Right atrium auricular region (tissue), 2 donors: Measurements from ENCODE around the gene DYNC1H1. TPM values are rescaled to one million over a fixed set of nuclear protein-coding genes. Genes with fewer than 3 reads are reported as not detected.
"Not testable (repeated sequence)": the region's sequence is repeated elsewhere in the genome, so short reads cannot be mapped to it uniquely, and the experiment has no call there.

Experiments used
- DNase-seq: peaks from one replicate; pipeline ENCODE4 v3.0.0-alpha.2; 2019; ENCODE audit warnings: low spot score
- H3K27ac ChIP-seq, 2 donors: fragments of 200-600 bp; sonication (generic); 1 replicate in 1 of 2; 2 replicates in 1 of 2; pipeline ENCODE4 v1.5.1; 2016 to 2019
- H3K27me3 ChIP-seq, 2 donors: fragments of 200-600 bp; sonication (generic); one replicate each; pipeline versions ENCODE4 v1.5.1 to v1.6.0; 2017 to 2019
- H3K36me3 ChIP-seq: fragments of 200-600 bp; sonication (generic); one replicate; pipeline ENCODE4 v1.5.1; 2016
- H3K4me1 ChIP-seq, 2 donors: fragments of 200-600 bp; sonication (generic); one replicate each; pipeline versions ENCODE4 v1.5.1 to v1.6.0; 2017 to 2019
- H3K4me3 ChIP-seq, 2 donors: fragments of 200-600 bp; sonication (generic); 1 replicate in 1 of 2; 2 replicates in 1 of 2; pipeline ENCODE4 v1.5.1; 2017 to 2019; ENCODE audit warnings: mild to moderate bottlenecking in 1 of 2, moderate library complexity in 1 of 2
- H3K9me3 ChIP-seq, 2 donors: fragments of 200-600 bp; sonication (generic); one replicate each; pipeline ENCODE4 v1.5.1; 2019
- CTCF ChIP-seq, 2 donors: fragments of 200-600 bp; sonication (generic); IDR thresholded peaks; one replicate each; pipeline ENCODE4 v1.5.1; 2019; ENCODE audit warnings: antibody characterized with exemption in 2 of 2
- total RNA-seq, 2 donors: library from RNA; depleted of rRNA; stranded (reverse); fragments of >200 nt; gene quantifications; one replicate each; pipeline ENCODE4 v1.1.0, GENCODE V29; 2016

The DYNC1H1 gene
- total RNA-seq, 2 donors from 2014 or later, result 388 to 445 TPM

DNA sequence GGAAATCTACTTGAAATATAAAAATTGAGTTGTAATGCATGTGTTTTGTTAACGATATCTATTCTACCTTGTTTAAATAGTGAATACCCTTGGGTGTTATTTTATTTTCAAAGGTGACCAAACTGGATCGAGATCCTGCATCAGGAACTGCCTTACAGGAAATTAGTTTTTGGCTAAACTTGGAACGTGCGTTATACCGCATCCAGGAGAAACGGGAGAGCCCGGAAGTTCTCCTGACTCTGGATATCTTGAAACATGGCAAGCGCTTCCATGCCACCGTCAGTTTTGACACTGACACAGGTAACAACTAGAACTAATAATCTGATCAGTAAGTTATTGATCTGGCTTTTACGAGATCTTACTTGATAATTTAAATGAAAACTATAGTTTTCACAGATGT is 15.9 kb downstream of the DYNC1H1 start:
- Histone ChIP-seq H3K4me1 (peaks cover 0 to 16% of the 10 kb centered on the region in 2 donors), H3K27me3 (no peaks in the 10 kb centered on the region), H3K4me3 (no peak overlapping the region), H3K36me3 (peaks cover 70% of the 10 kb centered on the region), H3K9me3 (no peaks in the 10 kb centered on the region), H3K27ac (peak overlapping the region; percentile 32 to 73)
- no peak for DNase-seq
- no peak for TF ChIP-seq CTCF (IDR thresholded peaks at IDR 0.05)

DNA sequence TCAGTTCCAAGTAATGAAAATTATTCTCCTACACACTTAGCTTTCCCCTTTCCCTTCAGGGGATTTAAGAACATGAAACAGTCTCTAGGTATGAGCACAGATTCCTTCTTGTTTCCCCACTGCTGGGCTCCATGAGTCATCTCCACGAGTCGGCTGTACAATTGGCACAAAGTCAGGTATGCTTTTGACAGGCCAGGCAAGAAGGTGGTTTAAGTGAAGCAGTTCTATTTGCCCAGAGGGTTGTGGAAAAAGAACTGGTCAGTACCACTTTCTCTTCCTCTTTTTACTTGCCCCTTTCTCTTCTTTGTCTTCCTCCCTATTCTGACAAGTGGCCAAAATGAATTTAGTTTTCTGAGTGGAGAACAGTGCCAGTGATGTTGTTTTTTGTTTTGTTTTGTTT is 16.3 kb downstream of the DYNC1H1 start:
- no peak overlapping the region for H3K4me3 ChIP-seq
- no peaks in the 10 kb centered on the region for H3K9me3 ChIP-seq
- H3K36me3 ChIP-seq, result peaks cover 74% of the 10 kb centered on the region
- peak; percentile 88 for DNase-seq
- peak overlapping the region; percentile 32 to 73 for H3K27ac ChIP-seq
- H3K27me3 ChIP-seq, result no peaks in the 10 kb centered on the region
- TF ChIP-seq CTCF (IDR thresholded peaks at IDR 0.05), result no peak
- H3K4me1 ChIP-seq, result peaks cover 0 to 14% of the 10 kb centered on the region in 2 donors

GRCh38 chr14:101982621-101983020 is 18.2 kb downstream of the DYNC1H1 start:
- peaks cover 81% of the 10 kb centered on the region for H3K36me3 ChIP-seq
- peaks cover 0 to 14% of the 10 kb centered on the region in 2 donors for H3K4me1 ChIP-seq
- no peak overlapping the region for H3K4me3 ChIP-seq
- TF ChIP-seq CTCF (IDR thresholded peaks at IDR 0.05), result no peak
- no peak overlapping the region for H3K27ac ChIP-seq
- no peaks in the 10 kb centered on the region for H3K9me3 ChIP-seq
- no peak for DNase-seq
- H3K27me3 ChIP-seq, result no peaks in the 10 kb centered on the region

- not testable (repeated sequence) for H3K9me3 ChIP-seq, H3K27ac ChIP-seq, H3K4me3 ChIP-seq, H3K27me3 ChIP-seq, DNase-seq
- Histone ChIP-seq H3K36me3 (peaks cover 92% of the 10 kb centered on the region), H3K4me1 (peaks cover 0 to 14% of the 10 kb centered on the region in 2 donors)
These were observed 20.5 kb downstream of the DYNC1H1 start for GRCh38 chr14:101984831-101985230.

- no peak for DNase-seq
- no peak for TF ChIP-seq CTCF (IDR thresholded peaks at IDR 0.05)
- Histone ChIP-seq H3K36me3 (peaks cover 89% of the 10 kb centered on the region), H3K4me1 (peaks cover 0 to 5% of the 10 kb centered on the region in 2 donors), H3K4me3 (no peak overlapping the region), H3K9me3 (no peaks in the 10 kb centered on the region), H3K27me3 (no peaks in the 10 kb centered on the region), H3K27ac (no peak overlapping the region)
These were observed 21.6 kb downstream of the DYNC1H1 start for GRCh38 chr14:101985957-101986356.

DNA sequence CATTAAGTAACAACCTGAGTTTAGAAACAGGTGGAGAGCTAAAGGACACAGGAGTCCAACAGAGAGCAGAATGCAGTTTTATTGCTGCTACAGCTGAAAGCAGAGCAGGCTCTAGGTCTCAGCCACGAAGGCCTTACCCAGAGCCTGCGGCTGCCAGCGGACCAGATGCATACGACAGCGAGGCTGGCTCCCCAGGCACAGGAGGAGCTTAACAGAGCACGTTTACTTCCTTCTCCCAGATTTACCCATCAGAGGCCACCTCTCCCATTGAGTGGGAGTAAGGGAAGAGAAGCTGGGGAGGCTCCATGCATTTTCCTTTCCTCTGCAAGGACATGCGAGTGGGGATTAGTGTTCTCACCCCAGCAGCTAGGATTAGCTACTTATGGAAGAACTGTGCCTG is 22.6 kb downstream of the DYNC1H1 start:
- peaks cover 90% of the 10 kb centered on the region for H3K36me3 ChIP-seq
- no peaks in the 10 kb centered on the region for H3K9me3 ChIP-seq
- TF ChIP-seq CTCF (IDR thresholded peaks at IDR 0.05), result no peak
- no peak overlapping the region for H3K4me3 ChIP-seq
- no peak for DNase-seq
- H3K4me1 ChIP-seq, result no peaks in the 10 kb centered on the region
- H3K27ac ChIP-seq, result no peak overlapping the region
- no peaks in the 10 kb centered on the region for H3K27me3 ChIP-seq
